AG09319 (cell line): ENCODE results near the gene HHIPL1.

ENCODE experiments used
- DNase-seq: peaks from one replicate; pipeline ENCODE4 v3.0.0-alpha.2; 2010; ENCODE audit warnings: low read depth; ENCODE audit errors: extremely low read depth
- CTCF ChIP-seq: IDR thresholded peaks from 2 replicates; pipeline ENCODE4 v1.5.1; 2011; ENCODE audit warnings: low read depth, mild to moderate bottlenecking, inconsistent platforms, low read length, moderate library complexity

HHIPL1 gene

GRCh38 chr14:99604766-99605298 is 40.1 kb upstream of the HHIPL1 start:
- TF ChIP-seq CTCF = no peak
- DNase-seq = no peak

- peak; percentile 18 for DNase-seq
- TF ChIP-seq CTCF = no peak; the same call in 1 of the 2 replicates
Observed at GRCh38 chr14:99605299-99605961, 39.5 kb upstream of the HHIPL1 start.

GRCh38 chr14:99606359-99606758 is 38.6 kb upstream of the HHIPL1 start:
- no peak for TF ChIP-seq CTCF
- DNase-seq = no peak

- TF ChIP-seq CTCF = no peak
Observed at GRCh38 chr14:99608591-99608990, 36.3 kb upstream of the HHIPL1 start.

GRCh38 chr14:99609245-99610170 is 35.4 kb upstream of the HHIPL1 start:
- no peak for DNase-seq
- TF ChIP-seq CTCF = no peak

More at GRCh38 chr14:99608591-99608990, 36.3 kb upstream of the HHIPL1 start:
- no peak for DNase-seq

GRCh38 chr14:99611646-99612045 is 33.3 kb upstream of the HHIPL1 start:
- no peak for TF ChIP-seq CTCF
- no peak for DNase-seq
